Prostate gland (tissue), 2 donors: ENCODE data around the gene BPTF. TPM values are rescaled to one million over a fixed set of nuclear protein-coding genes. Genes with fewer than 3 reads are reported as not detected.
"Not testable (repeated sequence)": the region's sequence is repeated elsewhere in the genome, so short reads cannot be mapped to it uniquely, and the experiment has no call there.

Experiments used
- DNase-seq: peaks from one replicate; pipeline ENCODE4 v3.0.0-alpha.2; 2019; ENCODE audit warnings: low spot score
- H3K27ac ChIP-seq, 2 donors: fragments of 200-600 bp; sonication (generic); 2 replicates each; pipeline ENCODE4 v1.5.1; 2017 to 2019
- H3K27me3 ChIP-seq: fragments of 200-600 bp; sonication (generic); replicated peaks from 2 replicates; pipeline ENCODE4 v1.5.1; 2019; ENCODE audit not compliant: insufficient read depth
- H3K36me3 ChIP-seq, 2 donors: fragments of 200-600 bp; sonication (generic); 1 replicate in 1 of 2; 2 replicates in 1 of 2; pipeline versions ENCODE4 v1.5.1 to v1.8.1; 2017 to 2019
- H3K4me1 ChIP-seq: fragments of 200-600 bp; sonication (generic); replicated peaks from 2 replicates; pipeline ENCODE4 v1.5.1; 2019
- H3K4me3 ChIP-seq, 2 donors: fragments of 200-600 bp; sonication (generic); 2 replicates each; pipeline ENCODE4 v1.5.1; 2017 to 2019
- H3K9me3 ChIP-seq: fragments of 200-600 bp; sonication (generic); 2 replicates; pipeline ENCODE4 v1.5.1; 2017
- POLR2A ChIP-seq: fragments of 450-650 bp; IDR thresholded peaks from one replicate; pipeline ENCODE4 v1.6.1; 2016; ENCODE audit warnings: antibody characterized with exemption, mild to moderate bottlenecking
- POLR2AphosphoS5 ChIP-seq: sonication (generic); formaldehyde crosslinking; IDR thresholded peaks from one replicate; pipeline ENCODE4 v1.6.1; 2017; ENCODE audit warnings: antibody characterized with exemption
- WGBS: methylation state at CpG from one replicate; pipeline ENCODE4 v1.1.5; 2018; 5-methylcytosine and 5-hydroxymethylcytosine counted together
- intact Hi-C: fragments of 100-400 bp; cut with DNase I; formaldehyde crosslinking; loops from one replicate; pipeline ENCODE4 v1.14.2; 2022
- total RNA-seq, 2 donors: library from RNA; depleted of rRNA; stranded (reverse); fragments of >200 nt; gene quantifications; one replicate each; pipeline ENCODE4 v1.1.0, GENCODE V29; 2016
- TF ChIP-seq, protein P1 (sequence below), 4 experiments: fragments of 200-600 bp in 2 of 4; fragments of 450-650 bp in 2 of 4; sonication (generic) in 2 of 4; IDR thresholded peaks; 1 replicate in 3 of 4; 2 replicates in 1 of 4; pipeline ENCODE4 v1.5.1; 2016 to 2019; ENCODE audit warnings: antibody characterized with exemption in 4 of 4, mild to moderate bottlenecking in 2 of 4, moderate library complexity in 2 of 4

BPTF gene
- total RNA-seq, 2 donors from 2014 or later, result 70.5 to 138 TPM

DNA sequence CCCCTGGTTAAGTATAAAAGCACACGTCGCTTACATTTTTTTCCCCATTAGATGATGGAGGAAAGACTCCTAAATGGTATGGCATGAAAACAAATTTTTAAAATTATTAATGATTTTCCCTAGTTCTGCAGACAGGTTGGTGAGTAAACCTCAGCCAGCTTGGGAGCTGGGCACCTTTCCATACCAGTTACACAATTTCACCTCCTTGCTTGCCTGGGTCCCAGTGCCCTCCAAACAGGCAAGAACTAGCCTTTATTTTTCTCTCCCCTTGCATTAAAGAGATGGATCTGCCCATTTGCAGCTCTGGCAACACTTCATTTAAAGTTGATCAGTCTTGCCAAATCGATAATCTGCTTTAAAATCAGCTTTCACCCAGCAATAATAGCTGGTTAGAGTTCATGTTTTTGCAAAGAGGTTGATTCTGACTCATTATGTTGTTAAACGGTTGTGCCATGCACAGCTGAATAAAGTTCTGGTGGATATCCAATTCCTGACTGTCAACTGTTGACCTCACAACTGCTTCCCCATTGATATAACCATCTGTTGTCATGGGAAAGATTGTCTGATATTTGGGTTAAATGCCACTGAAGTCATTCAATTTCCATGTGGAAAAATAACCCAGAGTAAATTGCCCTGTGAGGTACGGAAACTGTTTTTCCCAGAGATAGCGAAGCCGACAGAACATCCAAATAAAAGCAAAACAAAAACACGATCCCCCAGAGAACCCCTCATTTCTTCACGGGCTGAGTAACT is 169.7 kb downstream of the BPTF start:
- H3K9me3 ChIP-seq, result no peaks in the 10 kb centered on the region
- 6% methylated on average over 9 of the region's 9 CpGs for WGBS
- intact Hi-C loops, result no loop called here
- no peaks in the 10 kb centered on the region for H3K36me3 ChIP-seq
- TF ChIP-seq, protein P1, sequence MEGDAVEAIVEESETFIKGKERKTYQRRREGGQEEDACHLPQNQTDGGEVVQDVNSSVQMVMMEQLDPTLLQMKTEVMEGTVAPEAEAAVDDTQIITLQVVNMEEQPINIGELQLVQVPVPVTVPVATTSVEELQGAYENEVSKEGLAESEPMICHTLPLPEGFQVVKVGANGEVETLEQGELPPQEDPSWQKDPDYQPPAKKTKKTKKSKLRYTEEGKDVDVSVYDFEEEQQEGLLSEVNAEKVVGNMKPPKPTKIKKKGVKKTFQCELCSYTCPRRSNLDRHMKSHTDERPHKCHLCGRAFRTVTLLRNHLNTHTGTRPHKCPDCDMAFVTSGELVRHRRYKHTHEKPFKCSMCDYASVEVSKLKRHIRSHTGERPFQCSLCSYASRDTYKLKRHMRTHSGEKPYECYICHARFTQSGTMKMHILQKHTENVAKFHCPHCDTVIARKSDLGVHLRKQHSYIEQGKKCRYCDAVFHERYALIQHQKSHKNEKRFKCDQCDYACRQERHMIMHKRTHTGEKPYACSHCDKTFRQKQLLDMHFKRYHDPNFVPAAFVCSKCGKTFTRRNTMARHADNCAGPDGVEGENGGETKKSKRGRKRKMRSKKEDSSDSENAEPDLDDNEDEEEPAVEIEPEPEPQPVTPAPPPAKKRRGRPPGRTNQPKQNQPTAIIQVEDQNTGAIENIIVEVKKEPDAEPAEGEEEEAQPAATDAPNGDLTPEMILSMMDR (IDR thresholded peaks at IDR 0.05), result no peak
- TF ChIP-seq POLR2AphosphoS5 (peak; percentile 18), POLR2A (no peak)
- H3K4me1 ChIP-seq, result no peaks in the 10 kb centered on the region
- H3K27ac ChIP-seq, result peak overlapping the region in 1 of 2 donors; percentile 19
- DNase-seq, result peak; percentile 33
- no peaks in the 10 kb centered on the region for H3K27me3 ChIP-seq
- peak overlapping the region; percentile 38 to 39 for H3K4me3 ChIP-seq

GRCh38 chr17:67995570-67996263 is 170.4 kb downstream of the BPTF start:
- under 1% methylated on average over 43 of the region's 43 CpGs for WGBS
- no peaks in the 10 kb centered on the region for H3K4me1 ChIP-seq
- peak; percentile 10 for DNase-seq
- H3K27me3 ChIP-seq, result no peaks in the 10 kb centered on the region
- no peak for TF ChIP-seq POLR2AphosphoS5
- no peak for TF ChIP-seq POLR2A
- TF ChIP-seq, protein P1 (IDR thresholded peaks at IDR 0.05), result no peak
- no peaks in the 10 kb centered on the region for H3K36me3 ChIP-seq
- H3K9me3 ChIP-seq, result no peaks in the 10 kb centered on the region
- intact Hi-C loops, result no loop called here
- peak overlapping the region in 1 of 2 donors; percentile 19 for H3K27ac ChIP-seq
- H3K4me3 ChIP-seq, result peak overlapping the region; percentile 38 to 39

GRCh38 chr17:67996301-67997171 is 171.2 kb downstream of the BPTF start, which contains the start of gene C17orf58:
Gene C17orf58 (minus strand): TSS chr17:67996469. CDS start chr17:67996198, 271 bp downstream.
- DNase-seq, intact Hi-C loops, H3K9me3 ChIP-seq, H3K36me3 ChIP-seq, H3K4me1 ChIP-seq, H3K27me3 ChIP-seq: not testable (repeated sequence)
- H3K27ac ChIP-seq, result peak within 1 kb of the TSS in 1 of 2 donors; percentile 19
- 33% methylated on average over 25 of the region's 25 CpGs for WGBS
- H3K4me3 ChIP-seq, result peak within 1 kb of the TSS; percentile 38 to 39

- TF ChIP-seq, protein P1 (IDR thresholded peaks at IDR 0.05), result no peak
- TF ChIP-seq POLR2AphosphoS5 (no peak), POLR2A (no peak)
- 79% methylated on average over 2 of the region's 2 CpGs for WGBS
- intact Hi-C loops, result no loop called here
Measured at GRCh38 chr17:67998466-67998865, 173.2 kb downstream of the BPTF start.

More at GRCh38 chr17:67998466-67998865, 173.2 kb downstream of the BPTF start:
- Histone ChIP-seq H3K27ac (no peak overlapping the region), H3K27me3 (no peaks in the 10 kb centered on the region), H3K4me3 (no peak overlapping the region), H3K4me1 (no peaks in the 10 kb centered on the region), H3K36me3 (no peaks in the 10 kb centered on the region), H3K9me3 (no peaks in the 10 kb centered on the region)
- DNase-seq, result no peak
